ENCODE results near the gene SRM. TPM values are rescaled to one million over a fixed set of nuclear protein-coding genes. Genes with fewer than 3 reads are reported as not detected.

SRM gene
- total RNA-seq, 4 donors from 2014 or later: 40.8 to 69.7 (median 48.8) TPM

Other genes starting within 250 kb of the SRM start
- gene TARDBP, start 47.4 kb downstream of the SRM start, total RNA-seq: 100 to 1,000 TPM in 3 of 4 donors, 10 to 100 TPM in 1; 74.9 to 184 (median 137) TPM
- not detected for gene MASP2, start 12.8 kb downstream of the SRM start, total RNA-seq
- 10 to 100 TPM; 33.2 to 49.4 (median 36.3) TPM for gene EXOSC10, start 39.9 kb upstream of the SRM start, total RNA-seq
- gene ANGPTL7, start 129.3 kb upstream of the SRM start, total RNA-seq: 10 to 100 TPM in 1 of 4 donors, 1 to 10 TPM in 3; 4.2 to 16.9 (median 6.9) TPM
- 10 to 100 TPM; 33.6 to 51.1 (median 41.0) TPM for gene MTOR, start 202.5 kb upstream of the SRM start, total RNA-seq
- gene UBIAD1, start 213.2 kb upstream of the SRM start, total RNA-seq: 10 to 100 TPM; 10.4 to 15.9 (median 14.0) TPM

All from esophagus muscularis mucosa (tissue), 4 donors.